HEK293 (cell line): ENCODE measurements around the gene GNAS.

ENCODE experiments used
- CTCF ChIA-PET: fragments of 350-600 bp; formaldehyde crosslinking; extraction: SDS; loops from one replicate; lab custom pipeline; 2021; ENCODE audit warnings: antibody characterized with exemption; lab: Yijun Ruan, JAX
- POLR2A ChIA-PET: fragments of 300-600 bp; formaldehyde crosslinking; extraction: SDS; loops from one replicate; lab custom pipeline; 2020; ENCODE audit warnings: antibody characterized with exemption, inconsistent platforms; lab: Yijun Ruan, JAX
- H3K27ac ChIP-seq: fragments of 200-500 bp; sonication (Bioruptor generic); 2 replicates; pipeline ENCODE4 v1.5.1; 2014; ENCODE audit warnings: low read depth, low read length, control low read depth, inconsistent platforms; ENCODE audit errors: extremely low read depth
- H3K36me3 ChIP-seq, 2 experiments: fragments of 200-500 bp in 1 of 2; sonication (Bioruptor generic) in 1 of 2; 1 replicate in 1 of 2; 2 replicates in 1 of 2; pipeline ENCODE4 v1.5.1; 2014 to 2017; ENCODE audit warnings: inconsistent platforms in 2 of 2, low read length in 2 of 2; ENCODE audit not compliant: control insufficient read depth in 2 of 2, insufficient read depth in 1 of 2
- H3K4me1 ChIP-seq: fragments of 200-500 bp; sonication (Bioruptor generic); 2 replicates; pipeline ENCODE4 v1.5.1; 2014; ENCODE audit warnings: mild to moderate bottlenecking, low read length, inconsistent platforms; ENCODE audit not compliant: control insufficient read depth, insufficient read depth
- H3K4me3 ChIP-seq: 2 replicates; pipeline ENCODE4 v1.5.1; 2011; ENCODE audit warnings: low read depth, mild to moderate bottlenecking, control low read depth, low read length, moderate library complexity
- H3K9me3 ChIP-seq: fragments of 200-500 bp; sonication (Bioruptor generic); 2 replicates; pipeline ENCODE4 v1.5.1; 2014; ENCODE audit warnings: low read depth, low read length, inconsistent platforms; ENCODE audit not compliant: control insufficient read depth, insufficient read depth
- BCL11A ChIP-seq: fragments of 450-650 bp; formaldehyde crosslinking; IDR thresholded peaks from 2 replicates; pipeline ENCODE4 v1.5.1; 2016; ENCODE audit warnings: low read depth, missing biosample characterization, missing genetic modification characterization
- HOXA7 ChIP-seq: sonication (generic); formaldehyde crosslinking; IDR thresholded peaks from 2 replicates; pipeline ENCODE4 v1.8.1; 2022; ENCODE audit warnings: missing genetic modification reagents, borderline replicate concordance
- HOXD13 ChIP-seq: sonication (generic); formaldehyde crosslinking; IDR thresholded peaks from 2 replicates; pipeline ENCODE4 v1.8.0; 2022; ENCODE audit warnings: missing genetic modification reagents, borderline replicate concordance
- KLF16 ChIP-seq: fragments of 450-650 bp; formaldehyde crosslinking; IDR thresholded peaks from 2 replicates; pipeline ENCODE4 v1.5.1; 2017; ENCODE audit warnings: missing biosample characterization, missing genetic modification characterization
- SP7 ChIP-seq: fragments of 450-650 bp; formaldehyde crosslinking; IDR thresholded peaks from 2 replicates; pipeline ENCODE4 v1.5.1; 2016; ENCODE audit warnings: missing biosample characterization, missing genetic modification characterization
- YY2 ChIP-seq: fragments of 450-650 bp; formaldehyde crosslinking; IDR thresholded peaks from 2 replicates; pipeline ENCODE4 v1.5.1; 2016; ENCODE audit warnings: missing biosample characterization, missing genetic modification characterization
- ZBTB10 ChIP-seq: fragments of 450-650 bp; formaldehyde crosslinking; IDR thresholded peaks from 2 replicates; pipeline ENCODE4 v1.5.1; 2016; ENCODE audit warnings: missing biosample characterization, missing genetic modification characterization
- ZBTB8A ChIP-seq: fragments of 450-650 bp; formaldehyde crosslinking; IDR thresholded peaks from 2 replicates; pipeline ENCODE4 v1.5.1; 2016; ENCODE audit warnings: missing biosample characterization, missing genetic modification characterization
- ZFHX2 ChIP-seq: fragments of 450-650 bp; formaldehyde crosslinking; conservative IDR thresholded peaks from 2 replicates; pipeline ENCODE4 v1.5.1; 2016; ENCODE audit warnings: missing biosample characterization, missing genetic modification characterization
- ZNF157 ChIP-seq: fragments of 450-650 bp; formaldehyde crosslinking; IDR thresholded peaks from 2 replicates; pipeline ENCODE4 v1.5.1; 2016; ENCODE audit warnings: missing biosample characterization, missing genetic modification characterization
- ZNF18 ChIP-seq: fragments of 450-650 bp; formaldehyde crosslinking; IDR thresholded peaks from 2 replicates; pipeline ENCODE4 v1.5.1; 2016; ENCODE audit warnings: missing biosample characterization, missing genetic modification characterization
- ZNF341 ChIP-seq: fragments of 450-650 bp; formaldehyde crosslinking; IDR thresholded peaks from 2 replicates; pipeline ENCODE4; 2016; ENCODE audit warnings: low read depth, missing biosample characterization, missing genetic modification characterization
- ZNF362 ChIP-seq: fragments of 450-650 bp; formaldehyde crosslinking; IDR thresholded peaks from 2 replicates; pipeline ENCODE4 v1.5.1; 2016; ENCODE audit warnings: missing biosample characterization, missing genetic modification characterization
- ZNF37A ChIP-seq: fragments of 450-650 bp; IDR thresholded peaks from 2 replicates; pipeline ENCODE4 v1.5.1; 2018; ENCODE audit warnings: missing biosample characterization, missing genetic modification characterization
- ZNF518A ChIP-seq: fragments of 450-650 bp; formaldehyde crosslinking; conservative IDR thresholded peaks from 2 replicates; pipeline ENCODE4 v1.5.1; 2016; ENCODE audit warnings: low read depth, missing biosample characterization, missing genetic modification characterization
- ZNF548 ChIP-seq: fragments of 450-650 bp; formaldehyde crosslinking; IDR thresholded peaks from 2 replicates; pipeline ENCODE4 v1.5.1; 2016; ENCODE audit warnings: missing biosample characterization, missing genetic modification characterization
- ZNF549 ChIP-seq: fragments of 450-650 bp; IDR thresholded peaks from 2 replicates; pipeline ENCODE4 v1.5.1; 2018; ENCODE audit warnings: missing biosample characterization, missing genetic modification characterization, mild to moderate bottlenecking, inconsistent platforms, moderate library complexity
- ZNF558 ChIP-seq: fragments of 450-650 bp; formaldehyde crosslinking; IDR thresholded peaks from 2 replicates; pipeline ENCODE4 v1.5.1; 2016; ENCODE audit warnings: missing biosample characterization, missing genetic modification characterization
- ZNF704 ChIP-seq: fragments of 450-650 bp; formaldehyde crosslinking; IDR thresholded peaks from 2 replicates; pipeline ENCODE4 v1.5.1; 2016; ENCODE audit warnings: missing biosample characterization, missing genetic modification characterization
- ZNF776 ChIP-seq: fragments of 450-650 bp; formaldehyde crosslinking; IDR thresholded peaks from 2 replicates; pipeline ENCODE4 v1.5.0; 2017; ENCODE audit warnings: missing biosample characterization, missing genetic modification characterization, borderline replicate concordance

GNAS gene

GRCh38 chr20:58863044-58863790, 10.7 kb downstream of the GNAS start:
- H3K4me1 ChIP-seq = no peaks in the 10 kb centered on the region
- H3K4me3 ChIP-seq = no peak overlapping the region
- H3K27ac ChIP-seq = no peak overlapping the region
- CTCF ChIA-PET = interaction anchor here (0.9 kb wide), 1 partner anchor 538 kb away, joined by 4 read pairs; no protein-coding TSS in a partner anchor
- no peaks in the 10 kb centered on the region for H3K36me3 ChIP-seq
- TF ChIP-seq YY2 = no peak
- no peak for TF ChIP-seq ZNF776
- no peak for TF ChIP-seq ZNF558 (tag by site-specific recombination)
- TF ChIP-seq ZNF518A (tag by site-specific recombination) = no peak
- no peak for TF ChIP-seq HOXA7 (CRISPR knock-in tag)
- TF ChIP-seq ZNF704 = no peak
- TF ChIP-seq HOXD13 = no peak
- no peak for TF ChIP-seq ZBTB8A (tag by site-specific recombination)
- no peak for TF ChIP-seq BCL11A (tag by site-specific recombination)
- TF ChIP-seq ZBTB10 = no peak
- no peak for TF ChIP-seq SP7 (tag by site-specific recombination)
- TF ChIP-seq ZNF362 = no peak
- no peak for TF ChIP-seq ZNF157 (tag by site-specific recombination)
- no peak for TF ChIP-seq ZNF548 (tag by site-specific recombination)
- no peak for TF ChIP-seq ZNF37A
- TF ChIP-seq KLF16 (tag by site-specific recombination) = no peak
- no peak for TF ChIP-seq ZNF549 (tag by site-specific recombination)
- no peak for TF ChIP-seq ZNF18 (tag by site-specific recombination)
- TF ChIP-seq ZFHX2 = no peak
- no peak for TF ChIP-seq ZNF341
- no peaks in the 10 kb centered on the region for H3K9me3 ChIP-seq
- POLR2A ChIA-PET = interaction anchor here (0.6 kb wide), 1 partner anchor 139 kb away, joined by 4 read pairs; no protein-coding TSS in a partner anchor
